ENCODE results near the gene CAPN11.

DNA sequence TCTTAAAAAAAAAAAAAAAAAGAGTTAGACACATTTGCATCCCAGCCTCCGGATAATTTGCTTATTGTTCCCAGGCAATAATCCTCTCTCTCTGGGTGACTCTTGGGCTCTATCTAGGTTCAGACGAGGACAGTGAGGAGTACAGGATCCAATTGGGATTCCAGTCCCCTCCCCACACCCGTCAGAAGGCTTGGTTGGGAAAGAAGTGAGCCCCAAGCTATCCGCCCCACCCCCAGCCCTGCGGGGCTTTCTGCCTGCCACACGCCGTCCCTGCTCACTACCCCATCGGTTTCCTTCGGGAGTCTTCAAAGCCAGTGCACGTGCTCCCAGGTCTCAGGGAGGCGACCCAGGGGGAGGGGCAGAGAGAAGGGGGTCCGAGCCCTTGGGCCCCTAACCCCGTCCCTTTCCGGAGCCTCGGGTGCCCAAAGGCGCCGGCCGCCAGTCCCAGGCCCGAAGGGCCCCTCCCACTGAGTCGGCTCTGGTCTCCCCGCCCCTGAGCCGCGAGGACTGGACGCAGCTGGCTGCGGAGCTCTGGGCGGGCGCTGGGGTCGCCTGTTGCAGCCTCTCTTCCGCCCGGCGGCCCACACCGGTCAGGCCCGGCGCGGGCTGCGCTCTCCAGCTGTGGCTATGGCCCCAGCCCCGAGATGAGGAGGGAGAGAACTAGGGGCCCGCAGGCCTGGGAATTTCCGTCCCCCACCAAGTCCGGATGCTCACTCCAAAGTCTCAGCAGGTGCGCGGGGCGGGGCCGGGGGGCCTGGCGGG lies 60.6 kb downstream of the CAPN11 start:
- TF ChIP-seq, protein P1, sequence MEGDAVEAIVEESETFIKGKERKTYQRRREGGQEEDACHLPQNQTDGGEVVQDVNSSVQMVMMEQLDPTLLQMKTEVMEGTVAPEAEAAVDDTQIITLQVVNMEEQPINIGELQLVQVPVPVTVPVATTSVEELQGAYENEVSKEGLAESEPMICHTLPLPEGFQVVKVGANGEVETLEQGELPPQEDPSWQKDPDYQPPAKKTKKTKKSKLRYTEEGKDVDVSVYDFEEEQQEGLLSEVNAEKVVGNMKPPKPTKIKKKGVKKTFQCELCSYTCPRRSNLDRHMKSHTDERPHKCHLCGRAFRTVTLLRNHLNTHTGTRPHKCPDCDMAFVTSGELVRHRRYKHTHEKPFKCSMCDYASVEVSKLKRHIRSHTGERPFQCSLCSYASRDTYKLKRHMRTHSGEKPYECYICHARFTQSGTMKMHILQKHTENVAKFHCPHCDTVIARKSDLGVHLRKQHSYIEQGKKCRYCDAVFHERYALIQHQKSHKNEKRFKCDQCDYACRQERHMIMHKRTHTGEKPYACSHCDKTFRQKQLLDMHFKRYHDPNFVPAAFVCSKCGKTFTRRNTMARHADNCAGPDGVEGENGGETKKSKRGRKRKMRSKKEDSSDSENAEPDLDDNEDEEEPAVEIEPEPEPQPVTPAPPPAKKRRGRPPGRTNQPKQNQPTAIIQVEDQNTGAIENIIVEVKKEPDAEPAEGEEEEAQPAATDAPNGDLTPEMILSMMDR (IDR thresholded peaks at IDR 0.05; ENCODE audit: insufficient read depth, low read length) = no peak
- no peak for TF ChIP-seq SPI1 (IDR thresholded peaks at IDR 0.05; ENCODE audit: borderline replicate concordance, low read depth)

Measured in HL-60 (cell line).